ENCODE measurements around the gene RNF151.

- TF ChIP-seq PRDM15 (CRISPR knock-in tag; IDR thresholded peaks at IDR 0.05) = no peak
- TF ChIP-seq FOXK2 (IDR thresholded peaks at IDR 0.05) = no peak
- peak; percentile 92 for TF ChIP-seq LARP7 (IDR thresholded peaks at IDR 0.05)
- no peak; the same call in 1 of the 2 replicates for TF ChIP-seq POLR2AphosphoS5 (IDR thresholded peaks at IDR 0.05; ENCODE audit: low read length)
- no peak for TF ChIP-seq EP300 (IDR thresholded peaks at IDR 0.05; ENCODE audit: borderline replicate concordance in 1 of 2, control insufficient read depth in 1 of 2, low read depth in 2 of 2, low read length in 2 of 2)
- 0 out of 2 replicates have a peak, but pooled peaks have one; percentile 24 for TF ChIP-seq ATF3 (IDR thresholded peaks at IDR 0.05; ENCODE audit: borderline replicate concordance, extremely low read depth, low read depth, low read length)
- TF ChIP-seq SUZ12 (IDR thresholded peaks at IDR 0.05; ENCODE audit: unreplicated experiment) = no peak
- no peak for TF ChIP-seq SUPT20H (IDR thresholded peaks at IDR 0.05; ENCODE audit: borderline replicate concordance, control insufficient read depth, low read depth, low read length)
- TF ChIP-seq, protein P1, sequence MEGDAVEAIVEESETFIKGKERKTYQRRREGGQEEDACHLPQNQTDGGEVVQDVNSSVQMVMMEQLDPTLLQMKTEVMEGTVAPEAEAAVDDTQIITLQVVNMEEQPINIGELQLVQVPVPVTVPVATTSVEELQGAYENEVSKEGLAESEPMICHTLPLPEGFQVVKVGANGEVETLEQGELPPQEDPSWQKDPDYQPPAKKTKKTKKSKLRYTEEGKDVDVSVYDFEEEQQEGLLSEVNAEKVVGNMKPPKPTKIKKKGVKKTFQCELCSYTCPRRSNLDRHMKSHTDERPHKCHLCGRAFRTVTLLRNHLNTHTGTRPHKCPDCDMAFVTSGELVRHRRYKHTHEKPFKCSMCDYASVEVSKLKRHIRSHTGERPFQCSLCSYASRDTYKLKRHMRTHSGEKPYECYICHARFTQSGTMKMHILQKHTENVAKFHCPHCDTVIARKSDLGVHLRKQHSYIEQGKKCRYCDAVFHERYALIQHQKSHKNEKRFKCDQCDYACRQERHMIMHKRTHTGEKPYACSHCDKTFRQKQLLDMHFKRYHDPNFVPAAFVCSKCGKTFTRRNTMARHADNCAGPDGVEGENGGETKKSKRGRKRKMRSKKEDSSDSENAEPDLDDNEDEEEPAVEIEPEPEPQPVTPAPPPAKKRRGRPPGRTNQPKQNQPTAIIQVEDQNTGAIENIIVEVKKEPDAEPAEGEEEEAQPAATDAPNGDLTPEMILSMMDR (IDR thresholded peaks at IDR 0.05 in 2 of 3, conservative IDR thresholded peaks at IDR 0.05 in 1 of 3; ENCODE audit: control insufficient read depth in 2 of 3, extremely low read depth in 1 of 3, insufficient read depth in 1 of 3, low read depth in 3 of 3, low read length in 3 of 3) = peak; percentile 79 to 97 (median 94); a peak in 4 of 6 replicates
- no peak for TF ChIP-seq MYC (IDR thresholded peaks at IDR 0.05; ENCODE audit: insufficient read depth, insufficient read length, insufficient replicate concordance, low read length, severe bottlenecking)
- peak; percentile 3 for TF ChIP-seq USF1 (IDR thresholded peaks at IDR 0.05; ENCODE audit: borderline replicate concordance, extremely low read length, insufficient read depth, low read depth, low read length)
- no peak for TF ChIP-seq CEBPB (IDR thresholded peaks at IDR 0.05; ENCODE audit: borderline replicate concordance in 1 of 2, low read depth in 2 of 2, low read length in 2 of 2)
- TF ChIP-seq CBFB (IDR thresholded peaks at IDR 0.05; ENCODE audit: low read depth) = no peak
- TF ChIP-seq MTA3 (IDR thresholded peaks at IDR 0.05; ENCODE audit: borderline replicate concordance, low read length) = no peak
These were observed 36.9 kb upstream of the RNF151 start for GRCh38 chr16:1929578-1930337.

Measured in GM12878 (cell line).